PFSK-1 (cell line): ENCODE measurements around the gene SLC5A8.

ENCODE experiments used
- FOXP2 ChIP-seq: optimal IDR thresholded peaks from 2 replicates; pipeline ENCODE3; 2011; ENCODE audit warnings: borderline replicate concordance, control low read depth, inconsistent platforms; ENCODE audit not compliant: insufficient read depth; ENCODE audit errors: extremely low read length, extremely low read depth
- POLR2AphosphoS5 ChIP-seq: IDR thresholded peaks from 2 replicates; pipeline ENCODE4 v1.6.1; 2012; ENCODE audit warnings: low read depth, mild to moderate bottlenecking, control low read depth, low read length, moderate library complexity
- SIN3A ChIP-seq: IDR thresholded peaks from 2 replicates; pipeline ENCODE4 v1.6.1; 2012; ENCODE audit warnings: mild to moderate bottlenecking, low read length, moderate library complexity, borderline replicate concordance; ENCODE audit not compliant: insufficient read depth
- TAF1 ChIP-seq: IDR thresholded peaks from 2 replicates; pipeline ENCODE4 v1.6.1; 2012; ENCODE audit warnings: low read length, control low read depth, borderline replicate concordance; ENCODE audit not compliant: insufficient read depth
- TF ChIP-seq, protein P1 (sequence below), 2 experiments: IDR thresholded peaks; 2 replicates each; pipeline versions ENCODE4 v1.6.1 to v1.8.0; 2011 to 2012; ENCODE audit warnings: low read depth in 2 of 2, low read length in 2 of 2, control low read depth in 1 of 2, inconsistent platforms in 1 of 2, mild to moderate bottlenecking in 1 of 2, moderate library complexity in 1 of 2; ENCODE audit not compliant: insufficient read depth in 1 of 2

SLC5A8 gene

GRCh38 chr12:101229841-101230241 lies 19.8 kb upstream of the SLC5A8 start:
- TF ChIP-seq SIN3A = no peak
- TF ChIP-seq, protein P1, sequence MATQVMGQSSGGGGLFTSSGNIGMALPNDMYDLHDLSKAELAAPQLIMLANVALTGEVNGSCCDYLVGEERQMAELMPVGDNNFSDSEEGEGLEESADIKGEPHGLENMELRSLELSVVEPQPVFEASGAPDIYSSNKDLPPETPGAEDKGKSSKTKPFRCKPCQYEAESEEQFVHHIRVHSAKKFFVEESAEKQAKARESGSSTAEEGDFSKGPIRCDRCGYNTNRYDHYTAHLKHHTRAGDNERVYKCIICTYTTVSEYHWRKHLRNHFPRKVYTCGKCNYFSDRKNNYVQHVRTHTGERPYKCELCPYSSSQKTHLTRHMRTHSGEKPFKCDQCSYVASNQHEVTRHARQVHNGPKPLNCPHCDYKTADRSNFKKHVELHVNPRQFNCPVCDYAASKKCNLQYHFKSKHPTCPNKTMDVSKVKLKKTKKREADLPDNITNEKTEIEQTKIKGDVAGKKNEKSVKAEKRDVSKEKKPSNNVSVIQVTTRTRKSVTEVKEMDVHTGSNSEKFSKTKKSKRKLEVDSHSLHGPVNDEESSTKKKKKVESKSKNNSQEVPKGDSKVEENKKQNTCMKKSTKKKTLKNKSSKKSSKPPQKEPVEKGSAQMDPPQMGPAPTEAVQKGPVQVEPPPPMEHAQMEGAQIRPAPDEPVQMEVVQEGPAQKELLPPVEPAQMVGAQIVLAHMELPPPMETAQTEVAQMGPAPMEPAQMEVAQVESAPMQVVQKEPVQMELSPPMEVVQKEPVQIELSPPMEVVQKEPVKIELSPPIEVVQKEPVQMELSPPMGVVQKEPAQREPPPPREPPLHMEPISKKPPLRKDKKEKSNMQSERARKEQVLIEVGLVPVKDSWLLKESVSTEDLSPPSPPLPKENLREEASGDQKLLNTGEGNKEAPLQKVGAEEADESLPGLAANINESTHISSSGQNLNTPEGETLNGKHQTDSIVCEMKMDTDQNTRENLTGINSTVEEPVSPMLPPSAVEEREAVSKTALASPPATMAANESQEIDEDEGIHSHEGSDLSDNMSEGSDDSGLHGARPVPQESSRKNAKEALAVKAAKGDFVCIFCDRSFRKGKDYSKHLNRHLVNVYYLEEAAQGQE (IDR thresholded peaks at IDR 0.05; ENCODE audit: insufficient read depth in 1 of 2, low read depth in 2 of 2, low read length in 2 of 2) = no peak
- TF ChIP-seq POLR2AphosphoS5 = no peak
- TF ChIP-seq FOXP2 = no peak
- TF ChIP-seq TAF1 = no peak

- no peak for TF ChIP-seq POLR2AphosphoS5
- TF ChIP-seq, protein P1 (IDR thresholded peaks at IDR 0.05; ENCODE audit: insufficient read depth in 1 of 2, low read depth in 2 of 2, low read length in 2 of 2) = no peak
Measured at GRCh38 chr12:101221301-101221700, 11.3 kb upstream of the SLC5A8 start.

- TF ChIP-seq SIN3A (no peak), POLR2AphosphoS5 (no peak), FOXP2 (no peak), TAF1 (no peak)
- TF ChIP-seq, protein P1 (IDR thresholded peaks at IDR 0.05; ENCODE audit: insufficient read depth in 1 of 2, low read depth in 2 of 2, low read length in 2 of 2) = no peak
Measured at GRCh38 chr12:101216810-101217209, 6.8 kb upstream of the SLC5A8 start.

DNA sequence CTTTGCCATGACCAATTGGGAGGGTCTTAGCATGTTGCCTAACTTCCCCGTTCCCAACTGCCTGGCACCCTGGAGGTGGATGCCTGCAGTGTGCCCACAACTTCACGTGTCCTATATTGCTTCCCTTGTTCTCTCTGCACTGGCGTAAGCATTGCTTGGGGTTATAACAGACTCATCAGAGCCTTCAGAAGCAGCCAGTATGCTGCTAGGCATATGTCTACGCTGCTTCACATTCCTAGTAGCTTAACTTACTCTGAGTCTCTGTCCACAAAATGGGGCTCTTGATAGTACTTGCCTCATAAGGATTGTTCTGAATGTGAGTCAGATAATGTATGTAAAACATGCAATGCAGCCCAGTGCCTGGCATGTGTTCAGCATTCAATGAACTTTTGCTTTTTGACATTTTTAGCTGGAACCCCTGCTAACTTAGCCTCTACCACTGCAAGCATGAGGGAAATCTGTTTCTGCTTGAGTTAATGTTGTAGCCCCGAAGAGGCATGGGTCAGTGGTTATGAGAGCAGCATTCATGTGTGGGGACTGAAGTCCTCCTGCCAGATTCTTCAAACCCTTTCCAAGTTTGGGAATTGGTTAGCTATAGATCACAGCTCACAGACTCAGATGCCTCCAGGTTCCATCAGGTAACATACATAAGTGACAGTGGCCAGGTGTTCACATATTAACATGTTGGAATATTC lies 2.8 kb downstream of the SLC5A8 start:
- TF ChIP-seq TAF1 = no peak
- TF ChIP-seq, protein P1 (IDR thresholded peaks at IDR 0.05; ENCODE audit: insufficient read depth in 1 of 2, low read depth in 2 of 2, low read length in 2 of 2) = no peak
- TF ChIP-seq FOXP2 = no peak
- no peak for TF ChIP-seq POLR2AphosphoS5
- TF ChIP-seq SIN3A = no peak

DNA sequence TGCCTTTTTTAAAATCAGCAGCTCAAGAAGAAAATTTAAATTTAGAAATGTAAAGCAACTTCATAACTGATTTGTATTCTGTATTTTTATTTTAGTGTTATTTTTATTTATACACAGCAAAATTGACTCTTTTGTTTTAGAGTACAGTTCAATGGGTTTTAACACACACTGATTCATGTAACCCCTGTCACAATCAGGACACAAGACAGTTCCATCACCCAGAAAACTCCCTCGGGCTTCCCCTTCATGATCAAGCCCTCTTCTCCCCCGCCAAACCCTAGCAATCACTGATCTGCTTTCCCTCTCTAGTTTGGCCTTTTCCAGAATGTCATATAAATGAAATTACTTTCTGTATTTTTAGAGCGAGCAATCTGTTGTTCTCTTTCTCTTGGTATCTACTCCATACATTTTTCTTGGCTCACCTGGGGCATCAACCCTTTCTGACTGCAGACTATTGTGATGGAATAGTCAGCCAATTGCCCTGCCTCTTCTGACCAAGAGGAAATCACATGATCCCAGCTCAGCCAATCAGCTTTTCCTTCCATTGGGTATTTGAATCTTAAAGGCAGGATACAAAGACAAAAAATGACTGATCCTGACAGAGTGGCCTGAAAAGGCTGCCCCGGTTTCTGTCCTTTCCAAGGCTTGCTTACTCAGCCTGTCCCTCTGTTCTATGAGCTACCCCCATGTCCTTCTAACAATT lies 5.3 kb downstream of the SLC5A8 start:
- TF ChIP-seq FOXP2 = no peak
- no peak for TF ChIP-seq TAF1
- TF ChIP-seq, protein P1 (IDR thresholded peaks at IDR 0.05; ENCODE audit: insufficient read depth in 1 of 2, low read depth in 2 of 2, low read length in 2 of 2) = no peak
- TF ChIP-seq POLR2AphosphoS5 = no peak
- TF ChIP-seq SIN3A = no peak
